GM12864 (cell line): ENCODE data around the gene MINDY4B.

Experiments used
- DNase-seq: peaks from one replicate; pipeline ENCODE4 v3.0.0-alpha.2; 2011; ENCODE audit warnings: low read depth
- H3K4me3 ChIP-seq: 2 replicates; pipeline ENCODE4 v1.5.1; 2011; ENCODE audit warnings: mild to moderate bottlenecking, low read depth, low read length, control low read depth
- CTCF ChIP-seq: IDR thresholded peaks from 2 replicates; pipeline ENCODE4 v1.5.1; 2011; ENCODE audit warnings: low read depth, mild to moderate bottlenecking, moderate library complexity, low read length, control low read depth, inconsistent platforms; ENCODE audit errors: missing control alignments

The MINDY4B gene

GRCh38 chr3:150930839-150931238, 25.6 kb upstream of the MINDY4B start:
- no peak for DNase-seq
- no peak for TF ChIP-seq CTCF
- H3K4me3 ChIP-seq = no peak overlapping the region

- no peak for TF ChIP-seq CTCF
Measured at GRCh38 chr3:150928234-150928633, 23.0 kb upstream of the MINDY4B start.

GRCh38 chr3:150926328-150926727, 21.1 kb upstream of the MINDY4B start:
- DNase-seq = no peak
- H3K4me3 ChIP-seq = no peak overlapping the region
- TF ChIP-seq CTCF = no peak

More at GRCh38 chr3:150928234-150928633, 23.0 kb upstream of the MINDY4B start:
- DNase-seq = no peak
- no peak overlapping the region for H3K4me3 ChIP-seq

GRCh38 chr3:150925751-150926201, 20.5 kb upstream of the MINDY4B start:
- H3K4me3 ChIP-seq = peak overlapping the region; percentile 31
- TF ChIP-seq CTCF = peak; percentile 82
- no peak for DNase-seq

- no peak for DNase-seq
- no peak for TF ChIP-seq CTCF
- H3K4me3 ChIP-seq = no peak overlapping the region
Measured at GRCh38 chr3:150922611-150923010, 17.4 kb upstream of the MINDY4B start.

- no peak for TF ChIP-seq CTCF
- no peak for DNase-seq
- H3K4me3 ChIP-seq = no peak overlapping the region
Measured at GRCh38 chr3:150921209-150921608, 16.0 kb upstream of the MINDY4B start.

- TF ChIP-seq CTCF = no peak
- no peak overlapping the region for H3K4me3 ChIP-seq
- DNase-seq = no peak
Measured at GRCh38 chr3:150920236-150920635, 15.0 kb upstream of the MINDY4B start.
